ENCODE measurements around the gene TRIP12. TPM values are rescaled to one million over a fixed set of nuclear protein-coding genes. Genes with fewer than 3 reads are reported as not detected.

TRIP12 gene
- total and polyA plus RNA-seq, 12 donors = 15.6 to 247 (median 198) TPM

DNA sequence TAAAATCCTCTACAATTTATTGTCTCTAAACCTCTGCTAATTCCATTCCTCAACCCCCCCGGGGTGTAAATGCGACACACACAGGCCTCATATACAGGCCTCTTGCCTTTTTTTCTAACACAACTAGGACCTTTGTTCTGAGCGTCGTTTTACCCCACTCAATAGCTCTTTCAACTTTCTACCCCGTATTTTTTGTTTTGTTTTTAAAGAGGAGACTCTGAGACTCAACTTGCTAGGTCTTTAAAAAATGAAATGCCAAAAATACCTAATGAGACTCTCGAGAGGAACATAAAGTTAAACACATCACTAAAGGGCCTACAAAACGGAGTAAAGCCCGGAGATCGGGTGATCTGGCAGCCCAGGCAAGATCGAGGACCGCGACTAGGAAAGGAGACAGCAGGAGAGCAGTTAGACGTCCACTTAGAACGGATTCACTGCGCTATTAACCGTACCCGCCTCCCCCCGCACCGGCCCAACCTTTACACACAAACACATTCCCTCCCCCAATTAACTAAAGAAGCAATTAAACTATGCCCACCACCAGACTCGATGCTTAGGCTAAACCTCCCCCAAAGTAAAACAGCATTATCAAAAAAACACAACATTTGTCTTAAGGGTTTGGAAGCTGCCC is 1.7 kb downstream of the TRIP12 start:
- WGBS, 2 donors = 6% methylated on average over 20 of the region's 20 CpGs
- ATAC-seq (no peak), DNase-seq (no peak)
- no peaks in the 10 kb centered on the region for H3K27me3 ChIP-seq
- peak overlapping the region in 9 of 10 donors; percentile 55 to 94 (median 79) for H3K4me3 ChIP-seq
- H3K9me3 ChIP-seq = no peaks in the 10 kb centered on the region
- intact Hi-C loops (cut with DNase I) = loop anchor here in 7 of 10 donors (5.0 to 10.0 kb wide), 2 partner anchors 115 to 118 kb away; no protein-coding TSS in a partner anchor
- TF ChIP-seq, protein P1, sequence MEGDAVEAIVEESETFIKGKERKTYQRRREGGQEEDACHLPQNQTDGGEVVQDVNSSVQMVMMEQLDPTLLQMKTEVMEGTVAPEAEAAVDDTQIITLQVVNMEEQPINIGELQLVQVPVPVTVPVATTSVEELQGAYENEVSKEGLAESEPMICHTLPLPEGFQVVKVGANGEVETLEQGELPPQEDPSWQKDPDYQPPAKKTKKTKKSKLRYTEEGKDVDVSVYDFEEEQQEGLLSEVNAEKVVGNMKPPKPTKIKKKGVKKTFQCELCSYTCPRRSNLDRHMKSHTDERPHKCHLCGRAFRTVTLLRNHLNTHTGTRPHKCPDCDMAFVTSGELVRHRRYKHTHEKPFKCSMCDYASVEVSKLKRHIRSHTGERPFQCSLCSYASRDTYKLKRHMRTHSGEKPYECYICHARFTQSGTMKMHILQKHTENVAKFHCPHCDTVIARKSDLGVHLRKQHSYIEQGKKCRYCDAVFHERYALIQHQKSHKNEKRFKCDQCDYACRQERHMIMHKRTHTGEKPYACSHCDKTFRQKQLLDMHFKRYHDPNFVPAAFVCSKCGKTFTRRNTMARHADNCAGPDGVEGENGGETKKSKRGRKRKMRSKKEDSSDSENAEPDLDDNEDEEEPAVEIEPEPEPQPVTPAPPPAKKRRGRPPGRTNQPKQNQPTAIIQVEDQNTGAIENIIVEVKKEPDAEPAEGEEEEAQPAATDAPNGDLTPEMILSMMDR (IDR thresholded peaks at IDR 0.05) = no peak
- peak overlapping the region in 9 of 10 donors; percentile 90 to 99 (median 98) for H3K27ac ChIP-seq
- H3K36me3 ChIP-seq = peaks cover 0 to 31% (median 0%) of the 10 kb centered on the region in 9 donors
- H3K4me1 ChIP-seq = peaks cover 0 to 54% (median 36%) of the 10 kb centered on the region in 9 donors

DNA sequence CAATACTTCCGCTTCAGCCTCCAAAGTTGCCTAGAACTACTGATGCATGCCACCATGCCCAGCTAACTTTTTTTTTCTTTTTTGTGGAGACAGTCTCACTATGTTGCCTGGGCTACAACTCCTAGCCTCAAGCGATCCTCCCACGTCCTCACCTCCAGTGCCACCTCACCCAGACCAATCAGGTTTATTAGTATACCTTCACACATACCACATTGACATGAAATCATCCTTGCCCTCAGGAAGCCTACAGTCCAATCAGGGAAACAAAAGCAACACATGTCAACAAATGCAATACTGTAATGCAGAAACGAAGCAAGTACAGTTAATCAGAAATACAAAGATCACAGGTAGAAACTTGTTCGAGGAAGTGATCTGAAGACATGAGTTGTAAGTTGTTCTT is 4.0 kb downstream of the TRIP12 start:
- WGBS, 2 donors = 94 to 95% methylated on average over 5 of the region's 5 CpGs
- no peaks in the 10 kb centered on the region for H3K9me3 ChIP-seq
- no peak for ATAC-seq
- intact Hi-C loops (cut with DNase I) = loop anchor here in 3 of 10 donors (5.0 to 10.0 kb wide), 3 partner anchors 113 to 123 kb away; no protein-coding TSS in a partner anchor
- no peak for DNase-seq
- H3K4me3 ChIP-seq = no peak overlapping the region
- peaks cover 2 to 67% (median 47%) of the 10 kb centered on the region in 9 donors for H3K4me1 ChIP-seq
- no peaks in the 10 kb centered on the region for H3K27me3 ChIP-seq
- H3K27ac ChIP-seq = no peak overlapping the region
- TF ChIP-seq, protein P1 (IDR thresholded peaks at IDR 0.05) = no peak
- H3K36me3 ChIP-seq = peaks cover 0 to 35% (median 0%) of the 10 kb centered on the region in 9 donors

DNA sequence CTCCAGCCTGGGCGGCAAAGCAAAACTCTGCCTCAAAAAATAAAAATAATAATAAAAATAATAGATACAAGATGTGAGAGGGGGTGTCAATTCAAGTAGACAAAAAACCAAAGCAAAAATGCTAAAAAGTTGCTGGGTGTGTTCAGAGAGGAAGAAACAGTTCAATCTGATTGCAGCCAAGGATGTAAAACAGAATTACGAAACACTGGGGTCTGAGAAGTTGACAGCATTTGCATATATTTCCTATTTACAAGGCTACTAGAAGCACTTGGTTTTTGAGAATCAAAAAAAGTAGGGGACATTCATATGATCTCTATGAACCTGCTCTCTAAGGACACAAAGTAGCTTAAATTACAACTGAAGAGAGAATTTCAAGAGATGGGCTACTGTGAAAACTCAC is 7.6 kb downstream of the TRIP12 start:
- H3K27ac ChIP-seq = no peak overlapping the region
- H3K4me1 ChIP-seq = peaks cover 2 to 85% (median 65%) of the 10 kb centered on the region in 9 donors

DNA sequence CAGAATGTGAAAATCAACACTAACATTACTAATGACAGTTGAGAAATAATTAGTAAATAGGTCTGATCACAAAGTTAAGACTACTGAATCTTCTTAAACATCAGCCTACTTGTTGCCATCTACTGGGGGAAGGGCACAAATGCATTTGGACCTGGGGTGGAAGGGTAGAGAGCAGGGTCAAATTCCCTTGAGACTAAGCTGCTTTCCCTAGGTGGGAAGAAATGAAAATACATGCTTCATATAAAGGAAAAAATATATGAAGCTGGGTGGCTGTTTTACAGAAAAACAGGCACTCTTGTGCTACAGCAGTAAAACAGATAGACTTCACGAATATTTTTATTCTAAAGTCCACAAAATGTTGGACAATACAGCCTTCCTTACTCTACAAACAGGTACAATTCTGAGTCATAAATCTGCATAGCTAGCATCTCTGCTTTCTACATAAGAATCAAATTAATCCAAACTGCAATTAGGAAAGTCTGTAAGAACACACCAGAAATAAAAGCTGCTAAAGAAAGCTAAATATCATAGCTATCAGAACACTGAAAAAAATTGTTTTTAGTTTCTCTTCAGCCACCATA is 10.9 kb downstream of the TRIP12 start:
- no peak for DNase-seq
- TF ChIP-seq, protein P1 (IDR thresholded peaks at IDR 0.05) = peak in 6 of 9 donors; percentile 9 to 50 (median 42)
- Histone ChIP-seq H3K9me3 (no peaks in the 10 kb centered on the region), H3K36me3 (peaks cover 0 to 38% (median 10%) of the 10 kb centered on the region in 9 donors), H3K27me3 (no peaks in the 10 kb centered on the region), H3K27ac (no peak overlapping the region), H3K4me1 (peaks cover 2 to 86% (median 63%) of the 10 kb centered on the region in 9 donors), H3K4me3 (no peak overlapping the region)
- peak in 1 of 8 donors; percentile 51 for ATAC-seq
- WGBS, 2 donors = 68 to 82% methylated on average over 1 of the region's 1 CpG
- intact Hi-C loops (cut with DNase I) = loop anchor here in 3 of 10 donors (5.0 to 10.0 kb wide), 3 partner anchors 106 to 129 kb away; no protein-coding TSS in a partner anchor

More for the DNA sequence above, 7.6 kb downstream of the TRIP12 start:
- peaks cover 0 to 42% (median 0%) of the 10 kb centered on the region in 9 donors for H3K36me3 ChIP-seq
- no peaks in the 10 kb centered on the region for H3K27me3 ChIP-seq
- ATAC-seq (no peak), DNase-seq (no peak)
- TF ChIP-seq, protein P1 (IDR thresholded peaks at IDR 0.05) = no peak
- WGBS, 2 donors = 89 to 97% methylated on average over 2 of the region's 2 CpGs
- intact Hi-C loops (cut with DNase I) = loop anchor here in 3 of 10 donors (5.0 to 10.0 kb wide), 3 partner anchors 109 to 132 kb away; no protein-coding TSS in a partner anchor
- no peak overlapping the region for H3K4me3 ChIP-seq
- no peaks in the 10 kb centered on the region for H3K9me3 ChIP-seq
